H9 (cell line): ENCODE results near the gene CACNB2. TPM values are rescaled to one million over a fixed set of nuclear protein-coding genes. Genes with fewer than 3 reads are reported as not detected.

Source experiments
- DNase-seq: peaks from one replicate; pipeline ENCODE4 v3.0.0-alpha.2; 2017
- H2AFZ ChIP-seq: one replicate; pipeline ENCODE4 v1.6.1; 2013; ENCODE audit warnings: mild to moderate bottlenecking, low read length, control low read depth, moderate library complexity
- H2AK5ac ChIP-seq: 2 replicates; pipeline ENCODE4 v1.6.1; 2013; ENCODE audit warnings: low read length, control low read depth, mixed read lengths; ENCODE audit not compliant: insufficient read length
- H2BK120ac ChIP-seq: one replicate; pipeline ENCODE4 v1.6.1; 2013; ENCODE audit warnings: low read depth, mild to moderate bottlenecking, low read length, control low read depth, inconsistent platforms; ENCODE audit not compliant: poor library complexity, severe bottlenecking
- H2BK12ac ChIP-seq: 2 replicates; pipeline ENCODE4 v1.6.1; 2013; ENCODE audit warnings: low read length, control low read depth, mixed read lengths, low read depth; ENCODE audit not compliant: insufficient read length
- H2BK15ac ChIP-seq: 2 replicates; pipeline ENCODE4 v1.6.1; 2013; ENCODE audit warnings: low read depth, low read length, control low read depth
- H2BK20ac ChIP-seq: one replicate; pipeline ENCODE4 v1.6.1; 2013; ENCODE audit warnings: low read depth, mild to moderate bottlenecking, low read length, control low read depth, inconsistent platforms; ENCODE audit not compliant: poor library complexity, severe bottlenecking
- H2BK5ac ChIP-seq: 2 replicates; pipeline ENCODE4 v1.6.1; 2013; ENCODE audit warnings: low read length, control low read depth, mixed read lengths; ENCODE audit not compliant: insufficient read length
- H3K14ac ChIP-seq: 2 replicates; pipeline ENCODE4 v1.6.1; 2013; ENCODE audit warnings: low read length, control low read depth; ENCODE audit not compliant: insufficient read depth
- H3K18ac ChIP-seq: 2 replicates; pipeline ENCODE4 v1.6.1; 2013; ENCODE audit warnings: low read depth, mild to moderate bottlenecking, mixed read lengths, low read length, control low read depth; ENCODE audit not compliant: insufficient read length
- H3K23ac ChIP-seq: 2 replicates; pipeline ENCODE4 v1.6.1; 2013; ENCODE audit warnings: low read length, control low read depth, mixed read lengths, low read depth; ENCODE audit not compliant: insufficient read length
- H3K23me2 ChIP-seq: 2 replicates; pipeline ENCODE4 v1.6.1; 2013; ENCODE audit warnings: low read depth, mild to moderate bottlenecking, mixed read lengths, low read length, control low read depth; ENCODE audit not compliant: insufficient read length, poor library complexity, severe bottlenecking
- H3K27ac ChIP-seq: 2 replicates; pipeline ENCODE4 v1.5.1; 2013; ENCODE audit warnings: low read length, control low read depth, mixed read lengths, low read depth; ENCODE audit not compliant: insufficient read length
- H3K27me3 ChIP-seq: 2 replicates; pipeline ENCODE4 v1.6.1; 2013; ENCODE audit warnings: low read length, control low read depth, inconsistent platforms; ENCODE audit not compliant: insufficient read depth
- H3K4ac ChIP-seq: 2 replicates; pipeline ENCODE4 v1.6.1; 2013; ENCODE audit warnings: low read depth, mild to moderate bottlenecking, control low read depth, inconsistent platforms, low read length, moderate library complexity
- H3K4me1 ChIP-seq: 2 replicates; pipeline ENCODE4 v1.6.1; 2013; ENCODE audit warnings: low read length, control low read depth, inconsistent platforms; ENCODE audit not compliant: insufficient read depth
- H3K4me2 ChIP-seq: 2 replicates; pipeline ENCODE4 v1.6.1; 2013; ENCODE audit warnings: low read length, control low read depth, mixed read lengths; ENCODE audit not compliant: insufficient read length, insufficient read depth
- H3K56ac ChIP-seq: 2 replicates; pipeline ENCODE4 v1.6.1; 2013; ENCODE audit warnings: low read depth, mild to moderate bottlenecking, mixed read lengths, low read length, control low read depth; ENCODE audit not compliant: insufficient read length
- H3K79me1 ChIP-seq: 2 replicates; pipeline ENCODE4 v1.6.1; 2013; ENCODE audit warnings: low read depth, mild to moderate bottlenecking, moderate library complexity, low read length, control low read depth, inconsistent platforms; ENCODE audit not compliant: insufficient read depth, poor library complexity, severe bottlenecking
- H3K79me2 ChIP-seq: 2 replicates; pipeline ENCODE4 v1.6.1; 2013; ENCODE audit warnings: low read length, control low read depth, inconsistent platforms; ENCODE audit not compliant: insufficient read depth
- H3K9ac ChIP-seq: 2 replicates; pipeline ENCODE4 v1.6.1; 2013; ENCODE audit warnings: low read length, control low read depth, mixed read lengths; ENCODE audit not compliant: insufficient read length; ENCODE audit errors: extremely low read depth
- H3K9me3 ChIP-seq: one replicate; pipeline ENCODE4 v1.6.1; 2013; ENCODE audit warnings: low read depth, low read length, inconsistent platforms; ENCODE audit not compliant: control insufficient read depth
- H3T11ph ChIP-seq: one replicate; pipeline ENCODE4 v1.6.1; 2013; ENCODE audit warnings: mild to moderate bottlenecking, low read length, control low read depth, inconsistent platforms
- H4K20me1 ChIP-seq: one replicate; pipeline ENCODE4 v1.6.1; 2013; ENCODE audit not compliant: control insufficient read depth, insufficient read length, insufficient read depth
- H4K5ac ChIP-seq: 2 replicates; pipeline ENCODE4 v1.6.1; 2013; ENCODE audit warnings: low read depth, mild to moderate bottlenecking, mixed read lengths, low read length, control low read depth; ENCODE audit not compliant: insufficient read length
- H4K8ac ChIP-seq: replicated peaks from 2 replicates; pipeline ENCODE4 v1.6.1; 2013; ENCODE audit warnings: low read length, control low read depth, mixed read lengths, low read depth; ENCODE audit not compliant: insufficient read length
- H4K91ac ChIP-seq: 2 replicates; pipeline ENCODE4 v1.6.1; 2013; ENCODE audit warnings: low read depth, mild to moderate bottlenecking, moderate library complexity, mixed read lengths, low read length, control low read depth; ENCODE audit not compliant: insufficient read length
- H3K27ac Mint-ChIP-seq, 3 experiments: 2 replicates in 2 of 3; 3 replicates in 1 of 3; pipeline ENCODE4 v1.8.0; 2020 to 2021; ENCODE audit warnings: mixed read lengths in 3 of 3, mild to moderate bottlenecking in 1 of 3, moderate library complexity in 1 of 3
- H3K27me3 Mint-ChIP-seq: 2 replicates; pipeline ENCODE4 v1.8.0; 2021; ENCODE audit warnings: low read depth, mild to moderate bottlenecking, moderate library complexity, mixed read lengths
- H3K36me3 Mint-ChIP-seq, 3 experiments: 2 replicates in 2 of 3; 3 replicates in 1 of 3; pipeline ENCODE4 v1.8.0; 2020 to 2021; ENCODE audit warnings: low read depth in 3 of 3, mixed read lengths in 3 of 3; ENCODE audit not compliant: insufficient read depth in 1 of 3
- H3K4me1 Mint-ChIP-seq, 2 experiments: 2 replicates each; pipeline ENCODE4 v1.8.0; 2020; ENCODE audit warnings: mixed read lengths in 2 of 2
- H3K4me3 Mint-ChIP-seq, 2 experiments: 2 replicates in 1 of 2; 3 replicates in 1 of 2; pipeline ENCODE4 v1.8.0; 2020 to 2021; ENCODE audit warnings: mild to moderate bottlenecking in 2 of 2, mixed read lengths in 2 of 2, moderate library complexity in 1 of 2
- H3K9me3 Mint-ChIP-seq, 2 experiments: 2 replicates in 1 of 2; 3 replicates in 1 of 2; pipeline ENCODE4 v1.8.0; 2020; ENCODE audit warnings: mild to moderate bottlenecking in 2 of 2, mixed read lengths in 2 of 2, moderate library complexity in 1 of 2
- WGBS: extraction: QIAGEN DNeasy Blood & Tissue Kit; methylation state at CpG from one replicate; pipeline ENCODE4 v1.1.7; 2013; ENCODE audit warnings: missing lambda C conversion rate, low lambda C conversion rate, mixed read lengths; ENCODE audit not compliant: insufficient read length; ENCODE audit errors: extremely low coverage; 5-methylcytosine and 5-hydroxymethylcytosine counted together
- total RNA-seq: library from RNA; stranded (reverse); gene quantifications from 2 replicates; pipeline ENCODE4 v1.2.1, GENCODE V29; 2021
- TF ChIP-seq, protein P1 (sequence below): fragments of 200-600 bp; sonication (generic); conservative IDR thresholded peaks from 3 replicates; pipeline ENCODE4 v1.8.0; 2021; ENCODE audit warnings: antibody characterized with exemption, mild to moderate bottlenecking

The CACNB2 gene
- total RNA-seq, 1 experiment from 2014 or later, result 2.6 TPM

- no peaks in the 10 kb centered on the region for H3K27me3 Mint-ChIP-seq
- H3K4ac ChIP-seq, result no peak overlapping the region
Measured at GRCh38 chr10:18100669-18101068, 39.6 kb upstream of the CACNB2 start.

More at GRCh38 chr10:18100669-18101068, 39.6 kb upstream of the CACNB2 start:
- Mint-ChIP-seq H3K4me3 (no peak overlapping the region), H3K4me1 (peaks cover 23 to 24% of the 10 kb centered on the region in 2 experiments), H3K9me3 (no peaks in the 10 kb centered on the region), H3K27ac (no peak overlapping the region), H3K36me3 (no peaks in the 10 kb centered on the region)
- Histone ChIP-seq H4K8ac (no peak overlapping the region), H2BK20ac (no peak overlapping the region), H3K18ac (no peak overlapping the region), H3K79me1 (no peaks in the 10 kb centered on the region), H3K23ac (no peak overlapping the region), H2BK120ac (no peak overlapping the region), H2AK5ac (no peak overlapping the region), H3K27me3 (no peaks in the 10 kb centered on the region), H3K4me2 (no peak overlapping the region), H3K79me2 (no peaks in the 10 kb centered on the region), H4K91ac (no peak overlapping the region), H3K27ac (no peak overlapping the region), H3T11ph (no peak overlapping the region), H2AFZ (no peak overlapping the region), H2BK12ac (no peak overlapping the region), H3K9ac (no peak overlapping the region), H4K5ac (no peak overlapping the region), H4K20me1 (no peaks in the 10 kb centered on the region), H2BK15ac (no peak overlapping the region), H2BK5ac (no peak overlapping the region), H3K9me3 (no peaks in the 10 kb centered on the region), H3K23me2 (no peaks in the 10 kb centered on the region), H3K4me1 (peaks cover 8% of the 10 kb centered on the region), H3K56ac (no peak overlapping the region), H3K14ac (no peak overlapping the region)
- TF ChIP-seq, protein P1, sequence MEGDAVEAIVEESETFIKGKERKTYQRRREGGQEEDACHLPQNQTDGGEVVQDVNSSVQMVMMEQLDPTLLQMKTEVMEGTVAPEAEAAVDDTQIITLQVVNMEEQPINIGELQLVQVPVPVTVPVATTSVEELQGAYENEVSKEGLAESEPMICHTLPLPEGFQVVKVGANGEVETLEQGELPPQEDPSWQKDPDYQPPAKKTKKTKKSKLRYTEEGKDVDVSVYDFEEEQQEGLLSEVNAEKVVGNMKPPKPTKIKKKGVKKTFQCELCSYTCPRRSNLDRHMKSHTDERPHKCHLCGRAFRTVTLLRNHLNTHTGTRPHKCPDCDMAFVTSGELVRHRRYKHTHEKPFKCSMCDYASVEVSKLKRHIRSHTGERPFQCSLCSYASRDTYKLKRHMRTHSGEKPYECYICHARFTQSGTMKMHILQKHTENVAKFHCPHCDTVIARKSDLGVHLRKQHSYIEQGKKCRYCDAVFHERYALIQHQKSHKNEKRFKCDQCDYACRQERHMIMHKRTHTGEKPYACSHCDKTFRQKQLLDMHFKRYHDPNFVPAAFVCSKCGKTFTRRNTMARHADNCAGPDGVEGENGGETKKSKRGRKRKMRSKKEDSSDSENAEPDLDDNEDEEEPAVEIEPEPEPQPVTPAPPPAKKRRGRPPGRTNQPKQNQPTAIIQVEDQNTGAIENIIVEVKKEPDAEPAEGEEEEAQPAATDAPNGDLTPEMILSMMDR, result no peak
- WGBS, result no CpG with 5 or more reads among the region's 1 CpG
- DNase-seq, result no peak
